Smooth muscle cell (in vitro differentiated cells): ENCODE measurements around the gene ST3GAL5. TPM values are rescaled to one million over a fixed set of nuclear protein-coding genes. Genes with fewer than 3 reads are reported as not detected.
A peak's percentile ranks its signal among the peaks of the same experiment; 100 is the strongest.

Source experiments
- DNase-seq: peaks from one replicate; lab custom pipeline; 2025; ENCODE audit not compliant: unreplicated experiment; lab: John Stamatoyannopoulos, UW
- H2AFZ ChIP-seq: fragments of 200-600 bp; sonication (generic); 2 replicates; pipeline ENCODE4 v1.6.0; 2016; ENCODE audit warnings: antibody characterized with exemption, low read depth, mild to moderate bottlenecking
- H3F3A ChIP-seq: fragments of 200-600 bp; sonication (generic); 2 replicates; pipeline ENCODE4 v1.6.0; 2017; ENCODE audit warnings: antibody characterized with exemption, low read depth
- H3K27ac ChIP-seq: fragments of 200-600 bp; sonication (generic); 2 replicates; pipeline ENCODE4 v1.5.1; 2016; ENCODE audit warnings: low read depth, mild to moderate bottlenecking
- H3K27me3 ChIP-seq: fragments of 200-600 bp; sonication (generic); 2 replicates; pipeline ENCODE4 v1.6.1; 2016; ENCODE audit warnings: low read depth, mild to moderate bottlenecking
- H3K36me3 ChIP-seq: fragments of 200-600 bp; sonication (generic); 2 replicates; pipeline ENCODE4 v1.5.1; 2016; ENCODE audit warnings: low read depth
- H3K4me1 ChIP-seq: fragments of 200-600 bp; sonication (generic); 2 replicates; pipeline ENCODE4 v1.5.1; 2016; ENCODE audit warnings: low read depth
- H3K4me2 ChIP-seq: fragments of 200-600 bp; sonication (generic); 2 replicates; pipeline ENCODE4 v1.6.0; 2016; ENCODE audit warnings: mild to moderate bottlenecking
- H3K4me3 ChIP-seq: fragments of 200-600 bp; sonication (generic); 2 replicates; pipeline ENCODE4 v1.5.1; 2016; ENCODE audit warnings: mild to moderate bottlenecking
- H3K79me2 ChIP-seq: fragments of 200-600 bp; sonication (generic); 2 replicates; pipeline ENCODE4 v1.6.0; 2016; ENCODE audit warnings: low read depth, mild to moderate bottlenecking
- H3K9ac ChIP-seq: fragments of 200-600 bp; sonication (generic); 2 replicates; pipeline ENCODE4 v1.6.0; 2016; ENCODE audit warnings: low read depth
- H3K9me3 ChIP-seq: fragments of 200-600 bp; sonication (generic); replicated peaks from 2 replicates; pipeline ENCODE4 v1.5.1; 2016; ENCODE audit warnings: low read depth
- H4K20me1 ChIP-seq: fragments of 200-600 bp; sonication (generic); 2 replicates; pipeline ENCODE4 v1.6.0; 2016; ENCODE audit warnings: low read depth
- CTCF ChIP-seq: fragments of 200-600 bp; sonication (generic); IDR thresholded peaks from 2 replicates; pipeline ENCODE4 v1.5.1; 2017; ENCODE audit warnings: borderline replicate concordance, mild to moderate bottlenecking, antibody characterized with exemption; ENCODE audit not compliant: insufficient read depth, poor library complexity, severe bottlenecking
- WGBS: methylation state at CpG from one replicate; pipeline ENCODE4 v1.1.7; 2016; ENCODE audit warnings: low lambda C conversion rate; 5-methylcytosine and 5-hydroxymethylcytosine counted together
- polyA plus RNA-seq: library from polyadenylated mRNA; unstranded; fragments of >200 nt; fragmentation: Nextera tagmentation; extraction: Ambion mirVana; gene quantifications from 2 replicates; pipeline ENCODE4 v1.2.1, GENCODE V29; 2016
- total RNA-seq: library from RNA; depleted of rRNA; stranded (reverse); fragments of >200 nt; gene quantifications from 2 replicates; pipeline ENCODE4 v1.2.3, GENCODE V29; 2014

ST3GAL5 gene
- total and polyA plus RNA-seq, 2 experiments from 2014 or later = 10.9 to 26.4 TPM

GRCh38 chr2:85889627-85890281, 964 bp upstream of the ST3GAL5 start:
- peaks cover 27% of the 10 kb centered on the region for H3K4me1 ChIP-seq

DNA sequence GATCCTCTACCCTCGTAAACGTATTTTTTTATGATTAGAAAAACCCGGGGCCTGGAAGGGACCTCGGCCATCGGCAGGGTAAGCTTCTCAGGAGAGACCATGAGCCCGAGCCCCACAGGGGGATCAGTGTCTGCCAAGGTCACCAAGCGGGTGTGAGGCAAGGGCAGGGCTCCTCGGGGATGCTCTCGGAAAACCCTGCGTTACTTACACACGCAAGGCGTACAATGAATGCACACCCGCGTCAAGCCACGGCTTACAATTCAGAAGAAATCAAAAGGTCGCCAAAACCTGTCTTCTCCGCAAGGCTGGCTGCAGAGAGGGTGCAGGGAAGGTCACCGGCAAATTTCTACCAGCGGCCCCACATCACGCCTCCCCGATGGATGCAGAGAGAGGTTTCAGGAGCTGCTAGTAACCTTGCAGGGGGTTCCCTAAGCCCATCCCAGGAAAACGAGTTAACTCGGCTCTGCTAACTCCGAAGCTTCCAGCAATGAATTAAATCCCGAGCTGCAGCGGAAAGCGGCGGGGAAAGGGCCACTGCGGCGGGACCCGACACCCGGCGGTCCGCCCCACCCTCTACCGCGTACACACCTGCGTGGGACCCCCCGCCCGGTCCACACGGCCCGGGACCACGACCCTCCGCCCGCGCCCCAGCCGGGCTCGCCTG, 638 bp downstream of the ST3GAL5 start:
- Histone ChIP-seq H2AFZ (peak overlapping the region; percentile 59), H3K27ac (peak overlapping the region; percentile 70), H3K9ac (peak overlapping the region; percentile 55), H3K27me3 (no peaks in the 10 kb centered on the region), H3K36me3 (no peaks in the 10 kb centered on the region), H3K4me3 (peak overlapping the region; percentile 67), H3K4me2 (peak overlapping the region; percentile 89), H3K4me1 (peaks cover 20% of the 10 kb centered on the region), H3K79me2 (peaks cover 12% of the 10 kb centered on the region), H3F3A (peaks cover 27% of the 10 kb centered on the region), H4K20me1 (peaks cover 23% of the 10 kb centered on the region), H3K9me3 (no peaks in the 10 kb centered on the region)
- 4% methylated on average over 44 of the region's 47 CpGs for WGBS
- DNase-seq = peak; percentile 44
- no peak for TF ChIP-seq CTCF

More at GRCh38 chr2:85889627-85890281, 964 bp upstream of the ST3GAL5 start:
- peak overlapping the region; percentile 55 for H3K9ac ChIP-seq
- H3K27ac ChIP-seq = peak overlapping the region; percentile 70
- peak overlapping the region; percentile 89 for H3K4me2 ChIP-seq
- H4K20me1 ChIP-seq = peaks cover 16% of the 10 kb centered on the region
- TF ChIP-seq CTCF = no peak
- no peaks in the 10 kb centered on the region for H3K36me3 ChIP-seq
- peak overlapping the region; percentile 67 for H3K4me3 ChIP-seq
- H3K79me2 ChIP-seq = peaks cover 4% of the 10 kb centered on the region
- WGBS = 64% methylated on average over 22 of the region's 22 CpGs
- no peaks in the 10 kb centered on the region for H3K9me3 ChIP-seq
- DNase-seq = no peak
- H3F3A ChIP-seq = peaks cover 36% of the 10 kb centered on the region
- no peaks in the 10 kb centered on the region for H3K27me3 ChIP-seq
- H2AFZ ChIP-seq = peak overlapping the region; percentile 88

DNA sequence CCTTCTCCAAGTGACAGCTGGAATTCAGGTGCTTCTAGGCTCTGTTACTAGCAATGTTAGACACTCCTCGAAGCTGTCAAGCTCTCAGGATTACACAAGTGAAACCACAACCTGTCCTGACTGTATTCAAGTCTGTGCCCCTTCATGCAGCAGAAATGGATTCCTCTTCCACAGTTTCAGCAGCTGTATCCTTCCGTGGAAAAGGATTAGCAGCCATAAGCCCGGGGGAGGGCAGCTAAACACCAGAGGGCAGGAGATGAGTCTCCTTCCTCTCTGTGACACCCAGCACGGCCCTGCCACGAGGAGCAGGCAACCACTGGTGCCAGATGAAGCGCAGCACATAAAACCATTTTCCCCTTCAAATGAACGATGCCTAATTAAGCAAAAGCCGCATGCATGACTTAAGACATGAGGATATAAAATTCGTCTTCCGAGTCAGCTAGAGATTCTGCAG, 1.2 kb downstream of the ST3GAL5 start:
- Histone ChIP-seq H3K79me2 (peaks cover 12% of the 10 kb centered on the region), H3K4me2 (peak overlapping the region; percentile 89), H4K20me1 (peaks cover 23% of the 10 kb centered on the region), H3F3A (peaks cover 27% of the 10 kb centered on the region), H3K9ac (peak overlapping the region; percentile 25), H3K27ac (peak overlapping the region; percentile 70), H3K36me3 (no peaks in the 10 kb centered on the region), H3K4me1 (peaks cover 20% of the 10 kb centered on the region), H3K4me3 (peak overlapping the region; percentile 67), H3K9me3 (no peaks in the 10 kb centered on the region), H3K27me3 (no peaks in the 10 kb centered on the region), H2AFZ (peak overlapping the region; percentile 59)
- DNase-seq = peak; percentile 22
- 9% methylated on average over 10 of the region's 10 CpGs for WGBS
- no peak for TF ChIP-seq CTCF
